HG03097 (cell line): ENCODE results near the gene SLC39A12.
A peak's percentile ranks its signal among the peaks of the same experiment; 100 is the strongest.
"Not testable (repeated sequence)": the region's sequence is repeated elsewhere in the genome, so short reads cannot be mapped to it uniquely, and the experiment has no call there.

Source experiments
- ATAC-seq: cut with Tn5 transposase; IDR thresholded peaks from one replicate; pipeline ENCODE4 v1.9.1; 2021; ENCODE audit not compliant: unreplicated experiment, low FRiP score

Gene SLC39A12

DNA sequence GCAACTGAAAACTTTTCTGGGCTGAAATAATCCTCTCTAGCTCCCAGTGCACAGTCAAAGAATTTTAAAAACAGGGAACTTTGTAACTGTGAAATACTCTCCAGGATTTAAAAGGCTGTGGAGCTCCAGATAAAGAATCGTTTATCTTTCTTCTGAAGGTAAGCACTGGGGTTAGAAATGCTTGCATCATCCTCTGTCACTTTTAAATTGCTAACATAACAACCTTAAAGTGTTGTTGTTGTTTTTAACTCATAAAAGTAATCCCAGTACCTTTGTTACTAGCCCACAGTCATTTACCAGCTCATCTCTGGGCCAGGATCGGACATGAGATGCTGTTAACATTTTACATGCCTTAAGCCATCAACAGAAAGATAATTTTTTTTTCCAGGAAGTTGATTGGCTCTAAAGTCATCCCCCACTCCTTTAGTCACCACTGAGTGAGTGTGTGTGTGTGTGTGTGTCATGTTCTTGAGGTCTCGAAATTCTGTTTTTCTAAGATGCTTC lies at the start of gene SLC39A12:
SLC39A12 (plus strand) TSS at position 51 of the 504 bp plus-strand sequence. CDS start 1,359 bp downstream, outside the sequence.
- ATAC-seq, result no peak

DNA sequence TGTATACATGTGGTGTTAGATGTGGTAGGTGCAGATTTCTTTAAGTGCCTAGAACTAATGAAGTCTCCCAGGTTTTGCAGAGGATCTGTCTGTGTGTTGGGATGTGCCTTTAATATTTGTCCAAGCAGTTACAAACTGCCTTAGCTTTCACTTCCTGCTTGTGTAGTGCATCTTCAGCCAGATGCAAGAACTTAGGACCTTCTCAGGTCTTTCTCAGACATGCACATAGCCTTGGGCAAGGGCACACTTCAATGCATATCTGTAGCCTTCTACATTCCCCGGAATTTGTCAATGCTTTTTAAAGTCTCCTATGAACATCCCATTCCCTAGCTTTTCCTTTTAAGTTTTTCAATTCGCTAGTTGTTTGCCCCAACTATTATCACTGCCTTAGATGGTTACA lies 47.2 kb upstream of the SLC39A12 start:
- no peak for ATAC-seq

GRCh38 chr10:17905491-17905890 lies 46.2 kb upstream of the SLC39A12 start:
- no peak for ATAC-seq

DNA sequence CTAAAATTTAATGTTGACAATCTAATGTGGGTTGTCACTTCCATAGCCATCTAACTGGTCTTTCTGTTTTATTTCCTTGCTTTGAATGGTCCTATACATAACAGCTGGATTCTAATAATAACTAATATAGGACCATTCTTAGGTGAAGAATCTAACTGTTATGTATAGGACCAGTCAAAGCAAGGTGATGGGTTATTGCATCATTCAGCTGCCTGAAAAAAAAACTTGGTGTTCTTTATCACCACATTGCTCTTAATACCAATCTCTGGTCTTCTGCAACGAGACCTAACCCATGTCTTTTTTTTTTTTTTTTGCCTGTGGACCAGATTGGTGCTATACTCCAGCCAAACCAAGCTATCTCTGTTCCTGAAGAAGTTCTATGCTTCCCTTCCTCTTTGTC lies 45.7 kb upstream of the SLC39A12 start:
- no peak for ATAC-seq

- ATAC-seq, result no peak
Measured at GRCh38 chr10:17907641-17908040, 44.1 kb upstream of the SLC39A12 start.

DNA sequence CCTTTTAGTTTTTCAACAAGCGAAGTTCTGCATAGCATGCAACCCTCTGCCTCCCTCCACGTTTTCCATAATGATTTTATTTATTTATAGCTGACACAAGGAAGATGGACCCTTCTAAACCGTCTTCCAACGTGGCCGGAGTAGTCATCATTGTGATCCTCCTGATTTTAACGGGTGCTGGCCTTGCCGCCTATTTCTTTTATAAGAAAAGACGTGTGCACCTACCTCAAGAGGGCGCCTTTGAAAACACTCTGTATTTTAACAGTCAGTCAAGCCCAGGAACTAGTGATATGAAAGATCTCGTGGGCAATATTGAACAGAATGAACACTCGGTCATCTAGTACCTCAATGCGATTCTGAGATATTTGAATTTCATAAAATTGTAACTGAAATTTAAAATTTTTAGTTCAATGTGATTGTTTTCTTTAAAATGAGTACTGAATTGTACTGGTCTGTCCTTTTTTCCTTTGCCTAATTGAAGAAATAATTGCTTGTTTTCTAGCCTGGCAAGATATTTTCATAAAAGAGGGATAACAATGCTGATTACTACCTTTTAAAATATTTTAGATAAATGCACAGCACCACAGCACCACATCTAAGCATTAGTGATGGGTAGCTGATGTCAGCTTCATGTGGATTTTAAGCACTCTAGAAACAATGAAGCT lies 41.5 kb upstream of the SLC39A12 start:
- ATAC-seq, result peak; percentile 63

GRCh38 chr10:17912754-17913153 lies 39.0 kb upstream of the SLC39A12 start:
- no peak for ATAC-seq

DNA sequence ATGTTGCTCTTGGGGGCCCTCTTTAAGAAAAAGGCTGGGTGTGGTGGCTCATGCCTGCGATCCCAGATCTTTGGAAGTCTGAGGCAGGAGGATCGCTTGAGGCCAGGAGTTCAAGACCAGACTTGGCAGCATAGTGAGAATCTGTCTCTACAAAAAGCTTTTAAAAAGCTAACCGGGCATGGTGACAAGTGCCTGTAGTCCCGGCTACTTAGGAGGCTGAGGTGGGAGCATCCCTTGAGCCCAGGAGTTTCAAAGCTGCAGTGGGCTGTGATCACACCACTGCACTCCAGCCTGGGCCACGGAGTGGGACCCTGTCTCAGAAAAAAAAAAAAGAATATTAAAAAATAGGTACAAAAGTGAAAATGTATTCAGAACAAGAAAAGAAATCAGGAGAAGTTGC lies 38.1 kb upstream of the SLC39A12 start:
- ATAC-seq, result no peak

DNA sequence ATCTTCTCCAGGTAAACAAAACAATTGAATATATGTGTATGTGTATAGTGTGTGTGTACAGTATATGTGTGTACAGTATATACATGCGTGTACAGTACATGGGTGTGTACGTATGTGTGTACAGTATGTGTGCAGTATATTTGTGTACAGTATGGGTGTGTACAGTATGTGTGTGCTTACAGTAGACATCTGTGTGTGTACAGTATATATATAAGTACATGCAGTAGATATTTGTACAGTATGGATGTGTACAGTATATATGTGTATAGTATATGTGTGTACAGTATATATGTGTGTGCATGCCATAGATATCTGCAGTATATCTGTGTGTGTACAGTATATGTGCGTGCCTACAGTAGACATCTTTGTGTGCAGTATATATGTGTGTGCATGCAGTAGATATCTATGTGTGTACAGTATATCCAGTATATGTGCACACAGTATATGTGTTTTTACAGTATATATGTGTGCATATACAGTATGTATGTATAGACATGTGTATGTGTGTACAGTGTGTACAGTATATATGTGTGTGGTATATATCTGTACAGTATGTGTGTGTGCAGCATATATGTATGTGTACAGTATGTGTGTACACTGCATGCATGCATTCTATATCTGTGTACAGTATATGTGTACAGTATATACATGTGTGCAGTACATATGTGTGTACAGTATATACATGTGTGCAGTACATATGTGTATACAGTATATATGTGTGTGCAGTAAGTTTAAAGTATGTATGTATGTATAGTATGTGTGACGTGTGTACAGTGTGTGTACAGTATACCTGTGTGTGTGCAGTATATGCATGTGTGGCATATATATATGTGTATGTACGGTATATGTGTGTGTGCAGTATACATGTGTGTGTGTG lies 37.3 kb upstream of the SLC39A12 start:
- no peak for ATAC-seq

DNA sequence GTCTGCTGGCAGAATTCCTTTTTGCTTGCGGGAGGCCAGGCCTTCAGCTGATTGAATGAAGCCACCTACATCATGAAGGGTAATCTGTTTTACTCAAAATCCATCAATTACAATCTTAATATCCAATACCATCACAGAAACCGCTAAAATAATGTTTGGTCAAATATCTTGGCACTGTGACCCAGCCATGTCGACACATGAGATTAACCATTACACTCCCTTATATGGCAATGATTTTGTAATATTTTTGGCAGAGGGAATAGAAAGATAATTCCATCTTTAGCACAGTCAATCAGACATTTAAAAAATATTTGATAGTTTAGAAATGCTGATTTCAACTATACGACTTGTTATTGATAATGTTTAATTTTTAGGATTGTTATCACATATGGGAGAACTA lies 36.5 kb upstream of the SLC39A12 start:
- no peak for ATAC-seq

- no peak for ATAC-seq
Measured at GRCh38 chr10:17918187-17918903, 33.4 kb upstream of the SLC39A12 start.

GRCh38 chr10:17921378-17921777 lies 30.3 kb upstream of the SLC39A12 start:
- ATAC-seq, result no peak

GRCh38 chr10:17923728-17924127 lies 28.0 kb upstream of the SLC39A12 start:
- ATAC-seq, result no peak

- no peak for ATAC-seq
Measured at GRCh38 chr10:17943033-17943745, 8.5 kb upstream of the SLC39A12 start.

- not testable (repeated sequence) for ATAC-seq
Measured at GRCh38 chr10:17950269-17950668, 1.4 kb upstream of the SLC39A12 start.

DNA sequence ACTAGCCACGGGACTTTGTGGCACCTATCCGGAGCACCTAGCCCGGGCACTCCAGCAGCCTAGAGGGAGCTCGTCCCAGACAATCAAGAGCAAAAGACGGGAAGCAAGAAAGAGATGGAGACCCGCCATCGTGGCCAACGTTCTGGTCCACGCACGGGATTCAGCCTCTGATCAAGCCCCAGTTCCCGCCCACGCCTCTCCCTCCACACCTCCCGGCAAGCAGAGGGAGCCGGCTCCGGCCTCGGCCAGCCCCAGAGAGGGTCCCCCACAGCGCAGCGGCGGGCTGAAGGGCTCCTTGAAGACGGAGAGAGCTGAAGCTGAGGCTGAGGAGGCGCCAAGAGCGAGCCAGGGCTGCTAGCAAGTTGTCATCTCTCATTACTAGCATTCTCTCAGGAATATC lies 992 bp upstream of the SLC39A12 start:
- ATAC-seq, result no peak

- not testable (repeated sequence) for ATAC-seq
Measured at GRCh38 chr10:17954372-17954771, 2.7 kb downstream of the SLC39A12 start.

DNA sequence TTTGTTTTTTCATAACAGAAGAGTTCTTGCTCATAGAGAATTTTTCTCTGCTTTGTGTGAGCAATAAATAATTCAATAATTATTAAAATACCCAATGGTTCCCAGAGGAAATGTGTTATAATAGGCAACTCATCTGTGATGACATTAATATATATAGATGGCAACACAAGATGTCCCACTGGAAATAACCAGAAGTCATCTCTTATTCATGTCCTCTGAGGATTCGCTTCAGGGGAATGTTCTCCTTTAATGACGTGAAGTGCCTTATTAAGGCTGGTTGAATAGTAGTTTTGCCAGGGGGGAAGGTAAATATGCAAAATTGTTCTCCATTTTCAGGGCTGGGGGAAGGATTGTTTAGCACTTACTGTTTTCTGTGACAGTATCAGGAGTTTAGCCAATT lies 3.1 kb downstream of the SLC39A12 start:
- no peak for ATAC-seq

GRCh38 chr10:17958049-17958448 lies 6.3 kb downstream of the SLC39A12 start:
- no peak for ATAC-seq

GRCh38 chr10:17959870-17960269 lies 8.2 kb downstream of the SLC39A12 start:
- ATAC-seq, result no peak
